HepG2 (cell line): ENCODE measurements around the gene C1orf35. TPM values are rescaled to one million over a fixed set of nuclear protein-coding genes. Genes with fewer than 3 reads are reported as not detected.

Source experiments
- ATAC-seq: fragments of 200-7000 bp; cut with Tn5 transposase; 3 replicates; pipeline ENCODE4 v1.9.1; 2020; ENCODE audit warnings: mild to moderate bottlenecking, moderate library complexity
- BruUV-seq: library from RNA; stranded (reverse); fragments of 400-500 nt; replicated peaks from 2 replicates; lab custom pipeline; 2021; lab: Mats Ljungman, UMichigan
- CTCF ChIA-PET: fragments of 300-600 bp; formaldehyde crosslinking; extraction: SDS; loops from one replicate; lab custom pipeline; 2021; ENCODE audit warnings: low total read pairs, inconsistent platforms, low intra/inter-chr PET ratio; lab: Yijun Ruan, JAX
- POLR2A ChIA-PET: fragments of 350-600 bp; sonication (Branson Sonifier 250); formaldehyde crosslinking; loops from one replicate; lab custom pipeline; 2020; ENCODE audit warnings: antibody characterized with exemption, inconsistent platforms; lab: Yijun Ruan, JAX
- DNase-seq: peaks from one replicate; pipeline ENCODE4 v3.0.0-alpha.2; 2015; ENCODE audit warnings: low spot score
- FAIRE-seq: peaks from 3 replicates; lab custom pipeline; 2011; peaks lifted over from hg19 to GRCh38; lab: Jason Lieb, UNC
- H2AFZ ChIP-seq: one replicate; pipeline ENCODE4 v1.6.1; 2011; ENCODE audit warnings: low read length, inconsistent platforms
- H3K27ac ChIP-seq: fragments of 300-600 bp; 3 replicates; pipeline ENCODE4 v1.8.0; 2011; ENCODE audit warnings: mixed run types, mild to moderate bottlenecking, mixed read lengths, low read length, inconsistent platforms; ENCODE audit not compliant: insufficient read depth; ENCODE audit errors: extremely low read length
- H3K27me3 ChIP-seq, 2 experiments: fragments of 200-600 bp in 1 of 2; 2 replicates in 1 of 2; 3 replicates in 1 of 2; pipeline versions ENCODE4 v1.6.0 to v1.8.0; 2011; ENCODE audit warnings: low read length in 2 of 2, mild to moderate bottlenecking in 2 of 2, moderate library complexity in 2 of 2, inconsistent platforms in 1 of 2; ENCODE audit not compliant: insufficient read depth in 2 of 2, control insufficient read depth in 1 of 2
- H3K36me3 ChIP-seq, 2 experiments: fragments of 200-600 bp in 1 of 2; replicated peaks in 1 of 2; 2 replicates in 1 of 2; 3 replicates in 1 of 2; pipeline versions ENCODE4 v1.5.1 to v1.8.0; 2011; ENCODE audit warnings: low read length in 2 of 2, inconsistent platforms in 1 of 2; ENCODE audit not compliant: insufficient read depth in 2 of 2, control insufficient read depth in 1 of 2
- H3K4me1 ChIP-seq: 2 replicates; pipeline ENCODE4 v1.5.1; 2012; ENCODE audit warnings: low read length, inconsistent platforms; ENCODE audit not compliant: insufficient read depth
- H3K4me2 ChIP-seq: 2 replicates; pipeline ENCODE4 v1.6.0; 2011; ENCODE audit warnings: low read depth, low read length, inconsistent platforms
- H3K4me3 ChIP-seq, 3 experiments: fragments of 200-600 bp in 1 of 3; sonication (generic), shearing (Covaris generic) in 1 of 3; replicated peaks in 1 of 3; 2 replicates each; pipeline ENCODE4 v1.5.1; 2011 to 2016; ENCODE audit warnings: low read length in 3 of 3, inconsistent platforms in 2 of 3, low read depth in 2 of 3, mild to moderate bottlenecking in 2 of 3, control low read depth in 1 of 3, mixed read lengths in 1 of 3; ENCODE audit not compliant: insufficient read depth in 1 of 3
- H3K79me2 ChIP-seq: one replicate; pipeline ENCODE4 v1.6.1; 2011; ENCODE audit warnings: low read length, inconsistent platforms; ENCODE audit not compliant: insufficient read depth
- H3K9ac ChIP-seq: 2 replicates; pipeline ENCODE4 v1.6.0; 2011; ENCODE audit warnings: mild to moderate bottlenecking, low read depth, low read length, inconsistent platforms; ENCODE audit not compliant: insufficient read depth
- H3K9me3 ChIP-seq: 2 replicates; pipeline ENCODE4 v1.5.1; 2012; ENCODE audit warnings: mild to moderate bottlenecking, low read length
- H4K20me1 ChIP-seq: 2 replicates; pipeline ENCODE4 v1.6.0; 2011; ENCODE audit warnings: inconsistent platforms, mild to moderate bottlenecking, low read length, moderate library complexity; ENCODE audit not compliant: insufficient read depth
- EHMT2 ChIP-seq: fragments of 200-600 bp; sonication (generic); IDR thresholded peaks from 2 replicates; pipeline ENCODE4 v1.7.0; 2017; ENCODE audit warnings: antibody characterized with exemption, low read depth, low read length, borderline replicate concordance
- GABPA ChIP-seq, 2 experiments: IDR thresholded peaks; 2 replicates each; pipeline ENCODE4 v1.6.1; 2011 to 2016; ENCODE audit warnings: low read depth in 2 of 2, low read length in 1 of 2, missing biosample characterization in 1 of 2, missing genetic modification characterization in 1 of 2
- ZBTB10 ChIP-seq: sonication (generic); formaldehyde crosslinking; IDR thresholded peaks from 2 replicates; pipeline ENCODE4 v1.4.0; 2020; ENCODE audit warnings: missing genetic modification reagents, borderline replicate concordance
- ZNF253 ChIP-seq: sonication (generic); formaldehyde crosslinking; IDR thresholded peaks from 2 replicates; pipeline ENCODE4 v1.8.0; 2022; ENCODE audit warnings: mild to moderate bottlenecking, missing genetic modification reagents, borderline replicate concordance
- ZNF343 ChIP-seq: sonication (generic); formaldehyde crosslinking; IDR thresholded peaks from 2 replicates; pipeline ENCODE4 v1.4.0; 2020; ENCODE audit warnings: mild to moderate bottlenecking, missing genetic modification reagents
- ZNF512 ChIP-seq: sonication (generic); formaldehyde crosslinking; IDR thresholded peaks from 2 replicates; pipeline ENCODE4 v1.4.0; 2020; ENCODE audit warnings: mild to moderate bottlenecking, missing genetic modification reagents
- ZNF788 ChIP-seq: sonication (generic); formaldehyde crosslinking; IDR thresholded peaks from 2 replicates; pipeline ENCODE4 v1.5.0; 2020; ENCODE audit warnings: mild to moderate bottlenecking, missing genetic modification reagents, borderline replicate concordance
- WGBS: methylation state at CpG from one replicate; pipeline ENCODE4 v1.1.6; 2017; ENCODE audit warnings: low lambda C conversion rate; 5-methylcytosine and 5-hydroxymethylcytosine counted together
- in situ Hi-C: cut with HindIII; loops from 2 replicates; pipeline ENCODE4 v1.10.0; 2017; ENCODE audit warnings: low pct_unique_long_range_greater_than_20kb; ENCODE audit not compliant: extremely low pct_ligation_motif_present
- intact Hi-C: fragments of 100-400 bp; cut with micrococcal nuclease; formaldehyde crosslinking; loops from one replicate; pipeline ENCODE4 v1.10.0; 2022; ENCODE audit not compliant: unreplicated experiment
- polyA plus RNA-seq, 8 experiments: library from polyadenylated mRNA; depleted of rRNA in 3 of 8; stranded (reverse) in 7 of 8; unstranded in 1 of 8; fragments of >200 nt; fragmentation: Illumina TruSeq in 4 of 8; extraction: Trizol in 4 of 8; gene quantifications; 2 replicates each; pipeline versions ENCODE4 v1.2.1 to v1.2.3, GENCODE V29; 2011 to 2016; ENCODE audit warnings: low read depth in 4 of 8, missing spikeins in 1 of 8, mixed read lengths in 1 of 8; ENCODE audit not compliant: insufficient read depth in 1 of 8
- total RNA-seq, 5 experiments: library from RNA; depleted of rRNA; stranded (reverse); fragments of >200 nt; fragmentation: Illumina TruSeq; extraction: Trizol; gene quantifications; 2 replicates each; pipeline ENCODE4 v1.2.3, GENCODE V29; 2016; ENCODE audit warnings: low read depth in 1 of 5
- TF ChIP-seq, protein P1 (sequence below): sonication (generic); formaldehyde crosslinking; IDR thresholded peaks from 2 replicates; pipeline ENCODE4 v1.4.0; 2020; ENCODE audit warnings: mild to moderate bottlenecking, missing genetic modification reagents

The C1orf35 gene
- total and polyA plus RNA-seq, 2 of the 13 experiments (the other 11 are each of a cell fraction or from before 2014, with no cell fraction given) = 8.1 to 19.3 TPM

DNA sequence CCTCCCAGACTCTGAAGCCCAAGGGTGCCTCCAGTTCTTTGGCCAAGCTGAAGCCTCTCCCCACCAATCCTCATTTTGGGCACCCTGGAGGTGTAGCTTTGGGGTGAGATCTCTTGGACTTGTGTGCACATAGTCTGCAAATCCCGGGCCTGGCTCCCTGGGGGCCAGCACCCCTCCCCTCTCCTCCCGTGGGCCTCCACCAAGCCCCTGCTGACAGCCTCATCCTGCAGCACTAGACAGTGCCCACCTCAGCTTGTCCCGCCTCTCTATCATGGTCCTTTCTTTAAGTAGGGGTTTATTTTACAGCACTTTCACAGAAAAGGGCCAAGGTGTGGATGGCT is 49.8 kb upstream of the C1orf35 start:
- Histone ChIP-seq H3K4me3 (no peak overlapping the region), H3K4me1 (peaks cover 34% of the 10 kb centered on the region), H3K4me2 (no peak overlapping the region), H3K9me3 (no peaks in the 10 kb centered on the region), H3K27ac (no peak overlapping the region), H3K9ac (no peak overlapping the region), H3K27me3 (no peaks in the 10 kb centered on the region), H3K36me3 (0 out of 5 replicates have a peak, but pooled peaks cover 0 to under 1% of the 10 kb centered on the region in 2 experiments), H4K20me1 (peaks cover 3% of the 10 kb centered on the region; the same call in 1 of the 2 replicates), H3K79me2 (peaks cover 4% of the 10 kb centered on the region), H2AFZ (no peak overlapping the region)
- WGBS = 100% methylated on average over 3 of the region's 3 CpGs
- in situ Hi-C loops (no loop called here), intact Hi-C loops (no loop called here)
- ChIA-PET CTCF (no interaction called here), POLR2A (interaction anchor here (2.8 to 7.9 kb wide), 2 partner anchors 7 to 13 kb away, joined by 16 to 72 read pairs; partner anchors contain the start of gene IBA57)
- no TSS peak for BruUV-seq
- no peak for ATAC-seq
- no peak for FAIRE-seq
- no peak for DNase-seq
- TF ChIP-seq, protein P1, sequence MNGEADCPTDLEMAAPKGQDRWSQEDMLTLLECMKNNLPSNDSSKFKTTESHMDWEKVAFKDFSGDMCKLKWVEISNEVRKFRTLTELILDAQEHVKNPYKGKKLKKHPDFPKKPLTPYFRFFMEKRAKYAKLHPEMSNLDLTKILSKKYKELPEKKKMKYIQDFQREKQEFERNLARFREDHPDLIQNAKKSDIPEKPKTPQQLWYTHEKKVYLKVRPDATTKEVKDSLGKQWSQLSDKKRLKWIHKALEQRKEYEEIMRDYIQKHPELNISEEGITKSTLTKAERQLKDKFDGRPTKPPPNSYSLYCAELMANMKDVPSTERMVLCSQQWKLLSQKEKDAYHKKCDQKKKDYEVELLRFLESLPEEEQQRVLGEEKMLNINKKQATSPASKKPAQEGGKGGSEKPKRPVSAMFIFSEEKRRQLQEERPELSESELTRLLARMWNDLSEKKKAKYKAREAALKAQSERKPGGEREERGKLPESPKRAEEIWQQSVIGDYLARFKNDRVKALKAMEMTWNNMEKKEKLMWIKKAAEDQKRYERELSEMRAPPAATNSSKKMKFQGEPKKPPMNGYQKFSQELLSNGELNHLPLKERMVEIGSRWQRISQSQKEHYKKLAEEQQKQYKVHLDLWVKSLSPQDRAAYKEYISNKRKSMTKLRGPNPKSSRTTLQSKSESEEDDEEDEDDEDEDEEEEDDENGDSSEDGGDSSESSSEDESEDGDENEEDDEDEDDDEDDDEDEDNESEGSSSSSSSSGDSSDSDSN (CRISPR knock-in tag) = no peak
- TF ChIP-seq GABPA (IDR thresholded peaks at IDR 0.05; ENCODE audit: low read depth, low read length) (no peak), GABPA (CRISPR knock-in tag; IDR thresholded peaks at IDR 0.05; ENCODE audit: low read depth) (no peak), ZNF343 (CRISPR knock-in tag) (no peak), ZBTB10 (CRISPR knock-in tag) (no peak), ZNF253 (CRISPR knock-in tag) (no peak), ZNF512 (CRISPR knock-in tag) (no peak), EHMT2 (no peak), ZNF788 (CRISPR knock-in tag) (no peak)
